Measurements from ENCODE around the gene TEF. TPM values are rescaled to one million over a fixed set of nuclear protein-coding genes. Genes with fewer than 3 reads are reported as not detected.

TEF gene
- 1 to 10 TPM; 3.8 to 4.3 TPM for total RNA-seq

- no peaks in the 10 kb centered on the region for H3K36me3 Mint-ChIP-seq
- no peaks in the 10 kb centered on the region for H3K4me1 Mint-ChIP-seq (ENCODE audit: low read depth in 2 of 2)
- H3K4me3 Mint-ChIP-seq, result peak within 1 kb of the TSS; percentile 78
- no peaks in the 10 kb centered on the region for H3K27me3 Mint-ChIP-seq
- no peaks in the 10 kb centered on the region for H3K9me3 Mint-ChIP-seq
- ATAC-seq, result peak; percentile 93 to 94
- peak; percentile 98 for DNase-seq (ENCODE audit: low spot score)
- peak within 1 kb of the TSS; percentile 76 to 77 for H3K27ac Mint-ChIP-seq
Measured at GRCh38 chr22:41381329-41382097, at the start of gene TEF. TSS of gene TEF (plus strand) at chr22:41381942. CDS start at chr22:41382045, 103 bp downstream.

DNA sequence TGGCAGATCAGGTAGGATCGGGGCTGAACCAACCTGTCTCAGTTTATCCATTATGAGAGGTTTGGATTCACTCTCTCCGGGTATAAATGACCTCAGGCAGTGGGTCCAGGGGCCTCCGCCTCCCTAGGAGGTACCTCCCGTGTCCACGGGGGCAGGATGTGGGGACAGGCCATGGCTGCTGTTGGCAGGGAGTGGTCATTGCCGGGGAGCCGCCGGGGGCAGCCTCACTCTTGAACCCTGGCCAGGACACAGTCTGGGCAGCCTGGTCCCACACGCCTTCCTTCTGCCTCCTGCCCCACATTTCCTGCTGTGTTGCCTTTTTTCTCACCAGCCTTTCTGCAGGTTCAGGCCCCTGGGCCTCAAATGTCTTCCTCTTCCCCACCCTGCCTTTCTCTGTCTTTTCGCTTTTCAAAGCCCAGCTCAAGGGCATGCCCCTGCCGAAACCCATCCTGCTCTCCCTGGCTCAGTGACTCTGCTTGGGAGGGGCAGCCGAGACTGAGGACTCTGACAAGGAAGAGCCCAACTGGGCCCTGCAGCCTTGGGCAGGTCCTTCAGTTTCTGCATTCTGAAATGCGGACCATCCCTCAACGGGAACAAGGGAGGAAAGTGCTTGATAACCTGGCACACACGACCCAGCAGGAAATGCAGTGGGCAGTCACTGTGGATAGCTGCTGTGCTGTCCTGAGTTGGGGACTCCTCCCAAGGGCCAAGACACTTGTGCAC lies 49.4 kb upstream of the TEF start:
- ATAC-seq, result peak in 1 of 2 donors; percentile 20
- no peak overlapping the region for H3K27ac Mint-ChIP-seq
- no peaks in the 10 kb centered on the region for H3K36me3 Mint-ChIP-seq
- peaks cover 0 to 4% of the 10 kb centered on the region in 2 donors for H3K4me1 Mint-ChIP-seq (ENCODE audit: low read depth in 2 of 2)
- no peak for DNase-seq (ENCODE audit: low spot score)
- no peaks in the 10 kb centered on the region for H3K27me3 Mint-ChIP-seq
- no peak overlapping the region for H3K4me3 Mint-ChIP-seq
- no peaks in the 10 kb centered on the region for H3K9me3 Mint-ChIP-seq

DNA sequence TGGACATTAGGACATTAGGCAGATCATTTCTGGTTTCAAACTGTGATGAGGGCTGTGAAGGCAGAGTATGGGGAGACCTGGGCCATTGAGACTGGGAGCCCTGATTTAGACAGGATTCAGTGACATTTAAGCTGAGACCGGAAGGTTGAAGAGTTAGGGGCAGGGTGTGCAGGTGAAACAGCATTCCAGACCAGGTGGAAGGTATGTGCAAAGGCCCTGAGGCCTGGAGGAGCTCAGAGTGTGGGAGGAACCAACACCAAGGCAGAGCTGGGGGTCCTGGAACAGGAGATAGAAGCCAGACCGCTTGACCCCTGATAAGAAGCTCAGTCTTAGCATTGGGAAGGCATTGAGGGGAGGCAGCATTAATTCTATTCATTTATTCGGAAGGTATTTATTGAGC lies 47.9 kb upstream of the TEF start:
- ATAC-seq (no peak), DNase-seq (ENCODE audit: low spot score) (no peak)
- Mint-ChIP-seq H3K36me3 (no peaks in the 10 kb centered on the region), H3K4me1 (ENCODE audit: low read depth in 2 of 2) (peaks cover 0 to 4% of the 10 kb centered on the region in 2 donors), H3K4me3 (no peak overlapping the region), H3K9me3 (no peaks in the 10 kb centered on the region), H3K27ac (no peak overlapping the region), H3K27me3 (no peaks in the 10 kb centered on the region)

DNA sequence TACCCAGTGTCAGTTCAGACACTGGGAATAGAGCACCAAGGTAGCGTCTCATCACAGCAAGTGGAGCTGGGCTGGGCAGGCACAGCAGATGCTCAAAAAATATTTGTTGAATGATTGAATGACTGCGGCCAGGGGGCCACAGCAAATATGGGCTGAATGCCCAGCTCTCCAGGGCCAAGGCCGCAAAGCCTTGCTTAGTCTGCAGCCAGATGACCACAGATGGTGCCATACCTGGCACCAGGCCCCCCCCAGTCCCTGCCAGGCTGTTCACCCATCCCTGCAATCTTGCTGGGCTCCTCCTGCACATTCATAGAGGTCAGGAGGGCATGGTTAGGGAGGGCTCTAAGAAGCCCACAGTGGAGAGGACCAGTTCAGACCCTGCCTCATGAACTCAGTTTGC lies 47.5 kb upstream of the TEF start:
- no peaks in the 10 kb centered on the region for H3K9me3 Mint-ChIP-seq
- H3K27ac Mint-ChIP-seq, result no peak overlapping the region
- no peak overlapping the region for H3K4me3 Mint-ChIP-seq
- ATAC-seq, result no peak
- H3K36me3 Mint-ChIP-seq, result no peaks in the 10 kb centered on the region
- peaks cover 0 to 4% of the 10 kb centered on the region in 2 donors for H3K4me1 Mint-ChIP-seq (ENCODE audit: low read depth in 2 of 2)
- H3K27me3 Mint-ChIP-seq, result no peaks in the 10 kb centered on the region
- no peak for DNase-seq (ENCODE audit: low spot score)

DNA sequence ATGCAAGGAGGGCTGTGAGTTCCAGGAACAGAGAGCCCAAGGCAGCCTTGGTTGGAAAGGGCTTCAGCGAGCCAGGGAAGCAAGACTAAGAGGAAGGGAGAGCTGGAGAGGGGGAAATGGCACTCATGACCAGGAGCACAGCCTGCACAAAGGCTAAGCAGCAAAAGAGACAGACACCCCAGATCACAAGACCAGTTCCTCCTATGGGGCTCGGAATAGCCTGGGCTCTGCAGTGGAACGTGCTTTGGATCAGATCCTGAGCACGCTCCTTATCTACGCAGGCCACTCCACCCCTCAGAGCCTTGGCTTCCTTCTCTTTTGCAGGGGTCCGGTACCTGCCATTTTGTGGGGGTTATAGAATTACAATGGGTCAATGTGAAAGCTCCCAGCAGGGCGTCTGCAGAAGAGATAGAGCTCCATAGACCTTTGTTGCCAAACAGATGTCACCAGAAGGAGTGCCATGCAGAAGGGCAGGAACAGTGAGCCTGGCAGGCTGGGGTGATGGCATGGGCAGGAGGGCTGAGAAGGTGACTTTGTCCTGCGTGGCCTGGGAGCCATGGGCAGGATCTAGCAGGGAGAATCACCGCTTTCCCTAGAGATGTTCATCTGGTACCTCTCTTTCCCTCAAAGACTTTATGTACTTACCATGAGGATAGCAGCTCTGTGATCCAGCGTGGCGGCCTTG lies 46.6 kb upstream of the TEF start:
- Mint-ChIP-seq H3K27me3 (no peaks in the 10 kb centered on the region), H3K27ac (peak overlapping the region in 1 of 2 donors; percentile 35), H3K4me1 (ENCODE audit: low read depth in 2 of 2) (peaks cover 0 to 4% of the 10 kb centered on the region in 2 donors), H3K9me3 (no peaks in the 10 kb centered on the region), H3K4me3 (no peak overlapping the region), H3K36me3 (no peaks in the 10 kb centered on the region)
- no peak for ATAC-seq
- DNase-seq (ENCODE audit: low spot score), result peak; percentile 15

- Mint-ChIP-seq H3K36me3 (no peaks in the 10 kb centered on the region), H3K27ac (no peak overlapping the region), H3K4me3 (no peak overlapping the region), H3K9me3 (no peaks in the 10 kb centered on the region), H3K27me3 (no peaks in the 10 kb centered on the region), H3K4me1 (ENCODE audit: low read depth in 2 of 2) (peaks cover 0 to 9% of the 10 kb centered on the region in 2 donors)
- DNase-seq (ENCODE audit: low spot score), result no peak
- ATAC-seq, result no peak
Measured at GRCh38 chr22:41338614-41339212, 43.0 kb upstream of the TEF start.

DNA sequence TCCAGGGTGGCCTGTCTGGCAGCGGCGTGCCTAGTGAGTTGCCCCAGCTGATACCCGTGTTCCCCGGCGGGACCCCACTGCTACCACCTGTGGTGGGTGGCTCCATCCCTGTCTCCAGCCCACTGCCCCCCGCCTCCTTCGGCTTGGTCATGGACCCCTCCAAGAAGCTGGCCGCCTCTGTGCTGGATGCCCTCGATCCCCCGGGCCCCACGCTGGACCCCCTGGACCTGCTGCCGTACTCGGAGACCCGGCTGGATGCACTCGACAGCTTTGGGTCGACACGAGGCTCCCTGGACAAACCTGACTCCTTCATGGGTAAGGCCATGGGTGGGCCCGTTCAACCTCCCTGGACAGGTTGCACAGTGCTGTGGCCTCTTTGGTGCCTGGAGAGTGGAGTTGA lies 41.9 kb upstream of the TEF start:
- H3K4me3 Mint-ChIP-seq, result no peak overlapping the region
- H3K4me1 Mint-ChIP-seq (ENCODE audit: low read depth in 2 of 2), result peaks cover 0 to 9% of the 10 kb centered on the region in 2 donors
- ATAC-seq, result no peak
- H3K27me3 Mint-ChIP-seq, result no peaks in the 10 kb centered on the region
- DNase-seq (ENCODE audit: low spot score), result no peak
- H3K27ac Mint-ChIP-seq, result no peak overlapping the region
- H3K9me3 Mint-ChIP-seq, result no peaks in the 10 kb centered on the region
- H3K36me3 Mint-ChIP-seq, result no peaks in the 10 kb centered on the region

- peaks cover 0 to 9% of the 10 kb centered on the region in 2 donors for H3K4me1 Mint-ChIP-seq (ENCODE audit: low read depth in 2 of 2)
- H3K27me3 Mint-ChIP-seq, result no peaks in the 10 kb centered on the region
- ATAC-seq (no peak), DNase-seq (ENCODE audit: low spot score) (no peak)
- no peak overlapping the region for H3K4me3 Mint-ChIP-seq
- no peaks in the 10 kb centered on the region for H3K36me3 Mint-ChIP-seq
- H3K27ac Mint-ChIP-seq, result no peak overlapping the region
- no peaks in the 10 kb centered on the region for H3K9me3 Mint-ChIP-seq
Measured at GRCh38 chr22:41340357-41340756, 41.4 kb upstream of the TEF start.

GRCh38 chr22:41341012-41341411 lies 40.7 kb upstream of the TEF start:
- peak overlapping the region in 1 of 2 donors; percentile 83 for H3K27ac Mint-ChIP-seq

DNA sequence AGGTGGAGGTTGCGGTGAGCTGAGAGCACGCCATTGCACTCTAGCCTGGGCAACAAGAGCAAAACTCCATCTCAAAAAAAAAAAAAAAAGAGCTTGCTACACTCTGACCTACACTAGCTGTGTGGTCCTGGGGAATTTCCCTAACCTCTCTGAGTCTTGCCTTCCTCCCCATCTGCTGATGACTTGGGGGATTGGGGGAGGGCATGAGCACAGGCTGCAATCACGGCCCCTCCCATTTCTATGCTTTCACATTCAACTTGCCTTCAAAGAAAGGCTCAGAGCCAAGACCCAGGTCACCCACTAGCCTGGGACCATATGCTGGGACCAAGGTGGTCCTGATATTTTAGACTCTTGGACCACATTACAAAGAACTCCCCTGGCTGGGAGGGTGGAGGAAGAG lies 39.8 kb upstream of the TEF start:
- Mint-ChIP-seq H3K27ac (peak overlapping the region; percentile 58 to 83), H3K4me3 (no peak overlapping the region), H3K9me3 (no peaks in the 10 kb centered on the region), H3K4me1 (ENCODE audit: low read depth in 2 of 2) (peaks cover 0 to 5% of the 10 kb centered on the region in 2 donors), H3K36me3 (no peaks in the 10 kb centered on the region), H3K27me3 (no peaks in the 10 kb centered on the region)
- ATAC-seq (peak; percentile 95 to 97), DNase-seq (ENCODE audit: low spot score) (peak; percentile 73)

More at GRCh38 chr22:41341012-41341411, 40.7 kb upstream of the TEF start:
- no peak for DNase-seq (ENCODE audit: low spot score)
- no peaks in the 10 kb centered on the region for H3K27me3 Mint-ChIP-seq
- no peak overlapping the region for H3K4me3 Mint-ChIP-seq
- peaks cover 0 to 5% of the 10 kb centered on the region in 2 donors for H3K4me1 Mint-ChIP-seq (ENCODE audit: low read depth in 2 of 2)
- H3K9me3 Mint-ChIP-seq, result no peaks in the 10 kb centered on the region
- H3K36me3 Mint-ChIP-seq, result no peaks in the 10 kb centered on the region
- ATAC-seq, result no peak

DNA sequence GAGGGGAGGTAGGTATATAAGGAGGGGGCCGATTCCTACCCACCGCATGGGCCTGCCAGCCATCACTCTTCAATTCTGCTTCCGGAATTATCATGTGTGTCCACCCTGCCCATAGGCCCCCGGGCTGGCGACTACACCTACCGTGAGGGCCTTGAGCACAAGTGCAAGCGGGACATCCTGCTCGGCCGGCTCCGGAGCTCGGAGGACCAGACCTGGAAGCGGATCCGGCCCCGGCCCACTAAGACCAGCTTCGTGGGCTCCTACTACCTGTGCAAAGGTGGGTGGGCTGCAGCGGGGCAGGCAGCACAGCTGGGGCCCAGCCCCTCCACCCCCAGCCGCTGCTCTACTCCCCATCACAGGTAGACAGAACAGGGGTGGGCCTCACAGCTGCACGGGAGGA lies 38.4 kb upstream of the TEF start:
- Mint-ChIP-seq H3K4me1 (ENCODE audit: low read depth in 2 of 2) (peaks cover 0 to 5% of the 10 kb centered on the region in 2 donors), H3K9me3 (no peaks in the 10 kb centered on the region), H3K4me3 (no peak overlapping the region), H3K27me3 (no peaks in the 10 kb centered on the region), H3K27ac (no peak overlapping the region), H3K36me3 (no peaks in the 10 kb centered on the region)
- ATAC-seq (no peak), DNase-seq (ENCODE audit: low spot score) (no peak)

DNA sequence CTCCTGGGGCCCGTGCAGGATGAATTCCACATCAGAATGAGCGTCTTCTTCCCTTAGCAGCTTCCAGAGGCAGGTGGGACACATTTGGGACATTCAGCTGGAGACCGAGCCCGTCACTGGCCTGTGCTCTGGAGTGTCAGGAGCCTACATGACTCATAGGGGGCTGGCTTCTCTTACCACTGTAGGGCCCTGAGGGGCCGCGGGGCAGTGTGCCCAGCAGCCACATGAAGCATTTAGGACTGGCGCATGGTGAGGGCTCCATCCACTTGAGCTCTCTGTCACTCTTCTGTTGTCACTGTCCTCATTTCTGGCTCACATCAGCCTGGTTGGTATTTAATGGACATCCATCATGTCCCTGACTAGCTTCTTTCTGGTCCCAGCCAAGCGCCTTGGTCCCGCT lies 38.0 kb upstream of the TEF start:
- no peaks in the 10 kb centered on the region for H3K27me3 Mint-ChIP-seq
- no peaks in the 10 kb centered on the region for H3K36me3 Mint-ChIP-seq
- H3K4me3 Mint-ChIP-seq, result no peak overlapping the region
- ATAC-seq, result no peak
- H3K27ac Mint-ChIP-seq, result no peak overlapping the region
- H3K9me3 Mint-ChIP-seq, result no peaks in the 10 kb centered on the region
- DNase-seq (ENCODE audit: low spot score), result no peak
- H3K4me1 Mint-ChIP-seq (ENCODE audit: low read depth in 2 of 2), result peaks cover 0 to 5% of the 10 kb centered on the region in 2 donors

- Mint-ChIP-seq H3K36me3 (no peaks in the 10 kb centered on the region), H3K27me3 (no peaks in the 10 kb centered on the region), H3K9me3 (no peaks in the 10 kb centered on the region), H3K4me3 (no peak overlapping the region), H3K4me1 (ENCODE audit: low read depth in 2 of 2) (peaks cover 0 to 5% of the 10 kb centered on the region in 2 donors), H3K27ac (peak overlapping the region in 1 of 2 donors; percentile 68)
- DNase-seq (ENCODE audit: low spot score) (no peak), ATAC-seq (no peak)
Measured at GRCh38 chr22:41344189-41344788, 37.5 kb upstream of the TEF start.
